GM03348 (cell line): ENCODE data around the gene ATXN7L1.
"Not testable (repeated sequence)": the region's sequence is repeated elsewhere in the genome, so short reads cannot be mapped to it uniquely, and the experiment has no call there.

ENCODE experiments used
- DNase-seq: peaks from one replicate; pipeline ENCODE4 v3.0.0; 2012; ENCODE audit warnings: low spot score

ATXN7L1 gene

DNA sequence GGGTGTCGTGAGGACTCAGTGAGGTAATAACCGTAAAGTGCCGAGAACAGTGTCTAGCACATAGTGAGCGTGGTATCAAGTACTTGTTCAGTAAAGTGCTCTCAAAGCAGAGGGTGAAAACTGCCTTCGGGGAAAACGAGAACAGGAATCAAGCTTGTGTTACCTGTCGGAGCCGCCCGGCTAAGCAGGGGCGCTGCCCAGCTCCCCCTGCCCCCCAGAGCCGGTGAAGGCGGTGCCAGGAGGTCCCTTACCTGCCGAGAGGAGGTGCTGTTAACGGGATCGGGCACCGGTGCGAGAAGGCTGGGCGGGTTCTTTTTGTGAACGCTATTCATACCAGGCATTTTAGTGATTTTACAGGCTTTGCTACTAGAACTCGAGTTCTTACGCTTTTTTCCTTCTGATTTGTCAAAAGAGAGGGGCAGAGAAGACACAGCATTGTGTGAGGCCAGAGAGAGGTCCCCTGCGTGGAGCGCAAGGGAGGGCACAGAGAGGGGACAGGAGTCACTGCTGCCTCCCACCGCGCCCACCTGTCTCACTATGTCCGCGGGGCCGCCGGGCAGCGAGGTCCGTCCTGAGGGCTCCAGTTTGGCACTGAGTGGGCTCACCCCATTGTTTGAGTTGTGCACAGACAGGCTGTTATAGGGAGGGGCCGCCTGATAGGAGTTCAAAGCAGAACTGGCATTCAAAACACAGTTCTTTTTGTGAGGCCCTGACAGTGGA, 262.6 kb downstream of the ATXN7L1 start:
- DNase-seq: no peak

DNA sequence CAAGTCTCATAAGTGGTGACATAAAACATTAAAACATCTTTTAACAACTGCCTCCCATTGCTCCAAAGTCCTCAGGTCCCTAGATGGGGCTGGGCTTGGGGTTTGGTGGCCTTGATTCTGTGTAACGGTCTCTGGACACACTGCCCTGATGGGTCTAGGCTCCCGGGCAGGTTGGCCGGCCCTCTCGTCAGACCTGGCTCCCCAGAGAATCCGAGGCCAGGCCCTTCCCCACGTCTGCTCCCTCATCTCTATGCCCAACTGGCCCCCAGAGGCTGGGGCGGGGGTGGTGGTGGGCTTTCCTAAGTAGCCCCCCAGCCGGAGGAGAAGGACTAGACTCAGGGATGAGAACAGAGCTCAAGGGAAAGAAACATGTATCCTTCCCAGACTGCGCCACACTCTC, 263.6 kb downstream of the ATXN7L1 start:
- DNase-seq: no peak

DNA sequence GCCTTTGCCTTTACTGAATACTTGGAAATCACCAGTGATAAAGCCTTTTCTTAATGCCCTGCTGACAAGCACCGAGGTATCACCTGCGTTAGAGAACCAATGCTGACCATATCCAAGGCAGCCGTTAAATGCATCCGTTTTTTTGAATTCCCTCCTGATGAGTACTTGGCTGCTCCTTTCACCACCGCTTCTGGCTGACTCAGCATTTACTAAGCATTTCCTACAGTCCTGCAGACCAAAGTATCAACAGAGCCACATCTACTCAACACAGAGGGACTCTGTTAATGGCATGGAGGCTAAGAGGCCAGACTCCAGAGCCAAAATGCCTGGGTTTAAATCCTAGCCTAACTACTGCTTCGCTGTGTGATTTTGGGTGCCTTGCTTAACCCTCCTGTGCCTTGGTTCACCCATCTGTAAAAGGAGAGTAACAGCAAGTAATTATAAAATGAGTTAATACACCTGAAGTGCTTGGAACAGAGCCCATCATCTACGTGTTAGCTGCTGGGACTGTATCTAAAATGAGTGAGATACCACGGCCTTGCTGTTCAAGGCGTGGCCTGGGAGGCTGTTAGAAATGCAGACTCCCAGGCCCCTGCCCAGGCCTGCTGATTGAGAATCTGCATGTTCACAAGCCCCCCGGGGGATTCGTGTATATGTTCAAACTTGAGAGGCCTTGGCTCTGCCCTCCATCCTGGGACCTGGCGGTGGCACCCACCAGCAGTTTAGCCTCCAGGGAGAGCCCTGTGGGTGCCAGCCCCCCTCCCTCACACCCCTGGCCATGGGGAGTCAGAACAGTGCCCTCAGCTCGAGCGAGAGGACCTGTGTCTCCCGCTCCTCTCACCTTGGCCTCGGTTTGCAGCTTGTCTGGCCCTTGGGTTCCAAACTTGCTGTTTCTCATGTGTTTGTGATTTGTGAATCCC, 264.3 kb downstream of the ATXN7L1 start:
- DNase-seq: no peak

DNA sequence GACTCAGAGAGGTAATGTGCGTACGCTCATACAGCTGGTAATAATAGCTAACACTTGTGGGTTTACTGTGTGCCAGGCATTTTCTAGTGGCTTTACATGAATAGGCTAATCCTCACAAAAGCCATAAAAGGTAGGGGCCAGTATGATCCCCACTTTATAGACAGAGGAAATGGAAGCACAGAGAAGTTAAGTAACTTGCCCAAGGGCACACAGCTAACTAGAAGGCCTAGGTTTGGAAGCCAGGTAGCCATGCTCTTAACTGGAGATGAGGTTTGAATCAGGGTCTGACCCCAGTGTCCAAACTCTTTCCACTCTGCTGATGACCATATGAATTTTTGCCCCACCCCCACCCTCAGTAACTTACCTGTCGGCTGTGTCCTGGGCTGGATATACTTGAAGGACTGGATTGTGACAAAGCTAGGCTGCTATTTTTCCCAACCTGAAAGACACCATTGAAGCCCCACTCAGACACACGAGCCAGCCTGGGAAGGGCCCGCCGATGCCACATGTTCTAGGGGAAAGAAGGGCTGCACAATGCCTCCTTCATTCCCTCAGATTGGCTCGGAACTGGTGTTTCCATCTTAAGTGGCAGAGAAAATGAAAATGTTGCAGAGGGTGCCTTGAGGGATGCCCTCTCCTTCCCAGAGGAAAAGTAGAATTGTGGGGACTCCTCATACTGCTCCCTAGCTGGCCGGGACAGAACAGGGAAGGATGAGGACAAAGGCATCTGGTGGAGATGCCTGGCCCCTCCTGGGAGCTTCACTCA, 266.1 kb downstream of the ATXN7L1 start:
- no peak for DNase-seq

DNA sequence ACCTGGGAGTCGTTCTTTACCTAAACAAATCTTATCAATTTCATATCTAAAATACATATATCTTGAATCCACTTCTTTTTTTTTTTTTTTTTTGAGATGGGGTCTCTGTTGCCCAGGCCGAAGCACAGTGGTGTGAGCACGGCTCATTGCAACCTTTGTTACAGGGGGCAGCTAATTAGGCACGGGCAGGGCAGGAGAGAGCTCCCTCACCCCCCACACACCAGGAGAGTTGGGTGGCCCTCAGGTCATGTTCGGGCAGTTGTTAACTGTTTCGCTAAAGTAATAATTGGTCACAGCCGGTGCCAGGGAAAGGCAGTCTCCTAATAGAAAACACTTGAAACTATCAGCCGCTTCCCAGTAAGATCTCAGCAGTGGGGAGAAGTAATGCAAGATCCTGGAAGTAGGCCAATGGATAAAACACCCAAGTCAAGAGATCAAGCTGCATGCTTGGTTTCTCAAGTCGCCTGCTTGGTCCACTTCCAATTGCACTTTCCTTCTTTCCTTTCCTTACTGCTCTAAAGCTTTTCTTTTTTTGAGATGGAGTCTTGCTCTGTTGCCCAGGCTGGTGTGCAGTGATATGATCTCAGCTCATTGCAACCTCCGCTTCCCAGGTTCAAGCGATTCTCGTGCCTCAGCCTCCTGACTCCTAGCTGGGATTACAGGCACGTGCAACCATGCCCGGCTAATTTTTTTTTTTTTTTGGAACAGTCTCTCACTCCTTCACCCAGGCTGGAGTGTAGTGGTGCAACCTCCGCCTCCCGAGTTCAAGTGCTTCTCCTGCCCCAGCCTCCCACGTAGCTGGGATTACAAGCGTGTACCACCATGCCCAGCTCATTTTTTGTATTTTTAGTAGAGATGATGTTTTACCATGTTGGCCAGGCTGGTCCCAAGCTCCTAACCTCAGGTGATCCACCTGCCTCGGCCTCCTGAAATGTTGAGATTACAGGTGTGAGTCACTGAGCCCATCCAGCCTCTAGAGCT, 273.8 kb downstream of the ATXN7L1 start:
- DNase-seq: no peak

DNA sequence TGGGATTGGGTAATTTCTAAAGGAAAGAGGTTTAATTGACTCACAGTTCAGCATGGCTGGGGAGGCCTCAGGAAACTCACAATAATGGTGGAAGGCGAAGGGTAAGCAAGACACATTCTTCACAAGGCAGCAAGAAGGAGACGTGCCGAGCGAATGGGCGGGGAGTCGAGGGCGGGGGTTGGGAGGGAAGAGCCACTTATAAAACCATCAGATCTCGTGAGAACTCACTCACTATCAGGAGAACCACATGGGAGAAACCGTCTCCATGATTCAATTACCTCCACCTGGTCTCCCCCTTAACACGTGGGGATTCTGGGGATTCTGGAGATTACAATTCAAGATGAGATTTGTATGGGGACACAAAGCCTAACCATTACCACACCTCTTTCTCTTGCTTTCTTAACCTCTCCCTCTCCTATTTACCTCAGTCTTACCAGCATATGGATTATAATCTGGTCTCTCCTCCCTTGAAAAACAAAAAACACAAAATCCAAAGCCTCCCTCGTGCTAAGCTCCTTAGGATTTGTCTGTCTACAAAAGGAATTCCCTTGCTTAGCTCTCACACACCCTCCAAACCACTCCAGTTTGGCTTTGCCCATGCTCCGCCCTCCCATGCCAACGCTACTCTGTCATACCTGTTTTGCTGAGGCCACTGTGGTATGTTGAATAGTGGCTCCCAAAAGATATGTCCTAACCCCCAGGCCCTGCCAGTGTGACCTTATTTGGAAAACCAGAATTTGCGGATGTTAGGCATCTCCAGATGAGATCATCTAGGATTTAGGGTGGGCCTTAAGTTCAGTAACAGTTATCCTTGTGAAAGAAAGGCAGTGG, 275.5 kb downstream of the ATXN7L1 start:
- DNase-seq: no peak

DNA sequence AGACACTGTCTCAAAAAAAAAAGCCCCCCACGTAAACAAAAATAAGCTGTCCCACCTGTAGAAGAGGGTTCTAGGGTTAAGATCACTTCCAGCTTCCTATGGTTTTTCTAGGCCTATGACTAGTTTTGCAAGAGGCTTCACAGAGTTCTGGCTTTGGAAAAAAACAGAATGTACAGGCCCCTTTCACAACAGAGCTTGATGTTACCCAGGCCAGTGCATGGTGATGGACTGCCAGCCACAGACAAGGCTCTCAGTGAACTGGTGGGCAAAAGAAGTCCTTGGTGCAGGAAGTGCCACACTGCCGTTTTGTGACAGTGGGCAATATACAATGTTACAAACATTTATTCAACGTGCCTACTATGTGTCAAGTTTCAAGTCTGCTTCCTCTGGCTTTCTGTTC, 276.8 kb downstream of the ATXN7L1 start:
- no peak for DNase-seq

DNA sequence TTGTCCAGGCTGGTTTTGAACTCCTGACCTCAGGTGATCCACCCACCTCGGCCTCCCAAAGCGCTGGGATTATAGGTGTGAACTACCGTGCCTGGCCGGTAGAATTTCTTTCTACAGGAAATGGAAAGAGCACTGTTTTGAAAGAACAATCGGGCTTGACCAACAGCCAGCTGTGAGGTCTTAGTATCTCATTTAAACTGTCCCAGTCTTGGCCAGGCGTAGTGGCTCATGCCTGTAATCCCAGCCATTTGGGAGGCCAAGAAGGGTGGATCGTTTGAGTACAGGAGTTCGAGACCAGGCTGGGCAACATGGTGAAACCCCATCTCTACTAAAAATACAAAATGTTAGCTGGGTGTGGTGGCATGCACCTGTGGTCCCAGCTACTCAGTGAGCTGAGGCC, 277.3 kb downstream of the ATXN7L1 start:
- DNase-seq: not testable (repeated sequence)

DNA sequence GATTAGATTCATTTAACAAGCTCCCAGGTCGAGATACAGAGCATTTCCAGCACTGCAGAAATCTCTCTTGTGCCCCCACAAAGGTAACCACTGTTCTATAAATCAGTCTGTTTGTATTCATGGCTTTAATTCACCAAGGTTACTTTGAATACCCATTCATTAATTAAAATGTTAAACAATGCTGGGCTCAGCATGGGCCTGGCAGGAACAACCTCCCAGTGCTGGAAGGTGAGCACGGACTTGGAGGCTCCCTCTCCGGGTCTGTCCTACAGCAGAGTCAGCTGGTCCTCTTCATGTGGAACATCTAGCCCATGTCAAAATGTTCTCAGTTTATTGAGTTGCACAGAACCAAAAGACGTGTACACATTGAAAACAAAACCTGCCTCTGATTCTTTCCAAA, 279.5 kb downstream of the ATXN7L1 start:
- DNase-seq: no peak

DNA sequence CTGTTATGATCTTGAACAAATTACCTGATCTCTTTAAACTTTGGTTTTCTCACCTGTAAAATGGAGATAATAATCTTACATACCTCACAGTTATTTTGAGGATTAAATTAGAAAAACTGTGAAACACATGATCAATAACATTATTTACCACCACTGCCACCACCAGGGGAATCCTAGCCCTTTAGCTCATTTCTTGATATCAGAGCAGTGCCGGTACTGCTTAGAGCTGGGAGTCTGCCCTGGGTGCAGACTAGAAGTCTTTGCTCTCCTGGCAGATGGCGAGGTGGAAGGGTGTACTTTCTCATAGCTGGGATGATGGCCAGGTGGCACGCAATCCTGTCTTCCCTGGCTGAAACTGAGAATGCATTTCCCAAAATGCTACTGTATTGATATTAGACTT, 282.4 kb downstream of the ATXN7L1 start:
- DNase-seq: no peak

DNA sequence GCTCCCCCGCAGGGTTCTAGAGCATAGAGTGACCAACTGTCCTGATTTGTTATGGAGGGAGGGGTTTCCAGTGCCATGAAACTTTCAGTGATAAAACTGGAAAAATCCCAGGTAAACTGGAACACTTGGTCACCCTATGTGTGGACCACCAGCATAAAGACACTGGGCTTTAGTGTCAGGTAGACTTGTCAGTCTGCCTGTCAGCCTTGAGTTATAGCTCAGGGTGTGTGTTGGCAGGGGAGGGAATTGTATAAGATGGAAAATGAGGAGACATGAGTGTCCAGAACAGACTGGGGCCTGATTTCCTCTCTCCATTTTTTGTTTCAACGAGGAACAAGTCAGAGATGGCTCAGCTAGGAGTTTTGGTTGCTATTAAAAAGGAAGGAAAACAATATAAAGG, 284.9 kb downstream of the ATXN7L1 start:
- DNase-seq: no peak

DNA sequence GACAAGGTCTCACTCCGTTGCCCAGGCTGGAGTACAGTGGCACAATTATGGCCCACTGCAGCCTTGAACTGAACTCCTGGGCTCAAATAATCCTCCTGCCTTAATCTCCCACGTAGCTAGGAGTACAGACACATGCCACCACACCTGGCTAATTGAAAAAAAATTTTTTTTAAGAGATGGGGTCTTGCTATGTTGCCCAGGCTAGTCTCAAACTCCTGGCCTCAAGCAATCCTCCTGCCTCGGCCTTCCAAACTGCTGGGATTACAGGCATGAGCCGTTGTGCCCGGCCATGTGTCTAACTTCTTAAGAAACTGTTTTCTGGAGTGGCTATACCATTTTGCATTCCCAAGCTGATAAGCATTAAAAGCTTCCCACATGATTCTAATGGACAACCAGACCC, 285.6 kb downstream of the ATXN7L1 start:
- no peak for DNase-seq

DNA sequence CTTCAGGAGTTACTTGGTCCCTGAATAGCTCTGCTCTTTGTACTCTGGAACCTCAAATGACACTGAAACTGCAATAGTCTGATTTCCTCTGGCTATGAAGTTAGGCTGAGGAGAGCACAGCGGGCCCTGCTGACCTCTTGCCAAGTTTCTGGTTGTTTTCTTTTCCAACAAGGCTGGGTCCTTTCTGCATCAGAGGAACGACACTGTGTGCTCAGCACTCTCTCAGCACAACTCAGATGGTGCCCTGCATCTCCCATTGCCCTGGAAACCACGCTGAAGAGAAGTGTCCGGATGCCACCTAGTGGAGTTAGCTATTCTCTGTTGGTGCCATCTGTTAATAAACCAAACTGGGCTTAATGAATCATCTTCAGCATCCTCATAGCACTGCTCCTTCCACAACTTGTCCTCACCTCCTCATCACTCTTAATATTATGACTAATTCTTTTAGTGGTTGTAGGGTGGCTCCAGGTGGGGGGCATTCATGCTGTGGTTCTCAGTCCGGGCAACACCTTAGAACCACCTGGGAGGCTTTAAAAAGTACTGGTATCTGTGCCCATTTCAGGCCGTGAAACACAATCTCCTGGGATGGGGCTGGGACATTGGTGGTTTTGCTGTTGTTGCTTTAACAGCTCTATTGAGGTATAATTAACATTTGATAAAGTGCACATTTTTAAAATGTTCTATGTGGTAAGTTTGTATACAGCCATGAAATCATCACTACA, 286.9 kb downstream of the ATXN7L1 start:
- DNase-seq: peak; percentile 87

DNA sequence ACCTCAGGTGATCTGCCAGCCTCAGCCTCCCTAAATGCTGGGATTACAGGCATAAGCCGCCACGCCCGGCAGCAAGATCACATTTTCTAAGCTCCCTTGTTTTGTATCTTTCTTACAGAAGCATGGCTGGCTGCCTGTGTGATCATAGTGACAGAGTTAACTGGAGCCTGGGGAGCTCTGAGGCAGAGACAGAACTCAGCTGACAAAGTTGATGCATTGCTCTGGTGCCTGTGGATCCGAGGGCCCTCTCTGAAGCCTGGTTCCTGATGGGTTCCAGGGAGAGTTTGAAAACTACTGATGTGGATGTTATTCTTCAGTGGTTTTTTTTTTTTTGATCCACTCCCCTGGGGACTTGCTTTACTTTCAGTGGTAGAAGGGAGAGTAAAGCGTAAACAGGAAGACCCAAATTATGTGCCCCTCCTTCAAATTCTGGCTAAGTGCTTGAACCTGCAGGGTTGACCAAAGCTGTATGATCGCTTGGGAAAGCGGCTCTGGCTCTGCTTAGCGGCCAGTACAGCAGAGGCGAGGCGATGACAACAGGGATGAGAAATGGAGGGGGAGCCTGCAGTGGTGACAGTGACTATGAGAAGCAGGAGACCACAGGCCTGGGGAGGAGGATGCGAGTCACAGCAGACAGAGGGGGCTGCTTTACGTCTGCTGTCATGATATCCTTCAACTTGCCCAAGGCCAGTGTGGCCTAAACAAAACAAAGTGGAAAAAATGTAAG, 288.3 kb downstream of the ATXN7L1 start:
- no peak for DNase-seq

DNA sequence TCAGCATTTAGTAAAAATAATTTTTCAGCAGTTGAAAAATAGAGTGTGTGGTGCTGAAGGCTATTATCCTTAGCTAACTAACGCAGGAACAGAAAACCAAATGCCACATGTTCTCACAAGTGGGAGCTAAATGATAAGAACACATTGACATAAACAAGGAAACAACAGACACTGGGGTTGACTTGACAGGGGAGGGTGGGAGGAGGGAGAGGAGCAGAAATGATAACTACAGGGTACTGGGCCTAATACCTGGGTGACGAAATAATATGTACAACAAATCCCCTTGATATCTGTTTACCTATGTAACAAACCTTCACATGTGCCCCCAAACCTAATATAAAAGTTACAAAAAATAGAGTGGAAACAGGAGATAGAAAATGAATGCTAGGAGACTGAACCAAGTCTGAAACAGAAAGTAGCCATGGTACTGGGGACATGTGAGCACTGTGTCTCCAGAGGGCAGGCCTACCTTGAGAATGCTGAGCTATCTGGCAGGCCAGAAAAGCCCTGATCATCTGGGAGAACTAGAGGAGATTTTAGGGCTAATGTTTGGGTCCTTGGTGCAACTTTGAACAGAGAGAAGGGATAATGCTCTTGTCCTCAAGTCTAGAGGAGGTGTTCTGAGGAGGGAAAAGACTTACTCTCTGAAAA, 290.4 kb downstream of the ATXN7L1 start:
- no peak for DNase-seq

DNA sequence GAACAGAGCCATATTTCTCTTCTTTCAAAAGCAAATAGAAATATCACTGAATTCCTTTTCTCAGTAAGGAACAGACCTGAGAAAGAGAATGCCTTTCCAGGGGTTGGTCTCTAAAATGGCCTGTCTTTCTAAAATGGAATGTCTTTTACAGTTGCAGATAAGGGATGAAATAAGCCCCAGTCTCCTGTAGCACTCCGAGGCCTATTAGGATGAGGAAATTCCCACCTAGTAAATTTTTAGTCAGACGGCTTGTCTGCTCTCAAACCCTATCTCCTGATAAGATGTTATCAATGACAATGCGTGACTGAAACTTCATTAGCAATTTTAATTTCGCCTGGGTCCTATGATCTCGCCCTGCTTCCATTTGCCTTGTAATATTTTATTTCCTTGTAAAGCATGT, 292.2 kb downstream of the ATXN7L1 start:
- DNase-seq: no peak

DNA sequence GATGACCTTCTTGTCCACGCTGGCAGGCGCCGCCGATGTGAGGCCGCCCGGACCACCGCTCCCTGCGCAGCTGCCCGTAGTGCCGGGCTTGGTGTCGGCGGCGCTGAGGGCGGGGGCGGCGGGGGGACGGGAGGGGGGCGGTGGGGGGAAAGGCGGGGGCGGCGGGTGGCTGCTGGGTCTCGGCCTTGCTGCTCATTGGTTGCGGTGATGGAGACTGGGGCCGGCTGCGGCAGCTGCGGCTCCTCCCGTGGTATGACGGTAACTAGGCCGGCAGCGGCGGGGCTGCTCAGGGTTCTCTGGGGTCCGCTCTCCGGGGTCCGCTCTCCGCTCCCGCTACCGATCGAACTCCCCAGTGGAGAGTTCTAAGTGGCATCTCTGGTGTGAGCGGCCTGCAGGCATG, 293.3 kb downstream of the ATXN7L1 start:
- DNase-seq: no peak

DNA sequence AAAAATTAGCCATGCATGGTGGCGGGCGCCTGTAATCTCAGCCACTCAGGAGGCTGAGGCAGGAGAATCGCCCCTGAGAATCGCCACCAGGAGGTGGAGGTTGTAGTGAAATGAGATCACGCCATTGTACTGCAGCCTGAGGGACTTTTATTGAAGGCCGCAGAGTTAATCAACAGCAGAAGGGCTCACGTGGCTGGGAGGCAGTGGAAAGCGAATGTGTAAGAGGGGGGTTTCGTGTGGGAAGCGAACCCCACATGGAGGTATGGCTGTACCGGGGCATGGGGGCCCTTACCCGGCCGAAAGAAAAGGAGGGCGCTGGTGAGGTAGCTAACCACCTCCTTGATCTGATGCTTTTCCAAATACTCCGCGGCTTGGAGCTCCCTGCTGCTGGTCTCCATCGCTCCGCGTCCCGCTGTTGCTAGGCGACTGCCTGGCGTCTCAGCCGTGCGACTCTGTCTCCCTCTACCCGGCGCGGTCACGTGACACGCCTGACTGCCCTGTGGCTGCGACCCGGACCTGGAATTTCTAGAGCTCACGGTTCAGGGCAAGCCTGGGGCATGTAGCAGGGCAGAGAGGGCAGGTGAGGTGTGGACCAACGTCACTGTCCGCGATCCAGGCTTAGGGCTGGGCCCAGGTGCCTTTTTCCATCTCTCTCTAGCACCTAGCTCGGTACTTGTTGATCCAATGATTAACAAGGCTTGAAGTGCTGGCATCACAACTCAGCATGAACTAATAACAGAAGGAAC, 295.2 kb downstream of the ATXN7L1 start, which contains the start of gene EFCAB10:
TSS of gene EFCAB10 (minus strand) at position 428 of the 746 bp plus-strand sequence. CDS start at position 398, 30 bp downstream.
- DNase-seq: peak; percentile 79
